ENCODE data around the gene ARMH1.

ARMH1 gene

DNA sequence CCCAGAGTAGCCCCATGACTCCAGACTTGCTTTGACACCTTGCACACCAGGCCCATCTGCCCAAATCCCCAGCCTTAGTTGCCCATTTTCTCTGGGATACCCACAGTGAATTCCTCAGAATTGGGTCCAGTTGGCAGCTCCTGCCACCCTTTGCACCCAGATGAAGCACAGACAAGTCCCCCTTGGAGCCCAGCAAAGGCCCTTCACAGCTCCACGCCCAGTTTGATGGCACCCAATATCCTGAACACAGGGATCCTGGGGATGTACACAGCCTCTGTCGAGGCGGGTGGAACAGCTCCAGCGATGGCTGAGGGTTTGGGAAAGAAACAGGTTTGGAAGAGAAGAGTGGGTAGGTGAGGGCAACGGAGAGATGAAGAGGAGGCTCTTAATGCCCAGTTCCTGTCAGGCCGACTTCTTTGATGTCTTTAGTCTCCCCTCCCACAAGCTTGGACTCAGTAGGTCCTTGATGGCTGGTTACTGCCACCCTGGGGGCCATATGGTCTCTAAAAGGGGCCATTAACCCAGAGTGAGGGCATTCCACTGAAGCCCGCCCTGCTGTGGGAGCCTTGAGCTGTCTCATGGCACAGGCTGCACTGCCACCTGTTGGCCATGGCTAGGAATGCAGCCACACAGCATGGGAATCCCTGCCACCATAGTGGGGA is 21.9 kb upstream of the ARMH1 start:
- in situ Hi-C loops (cut with HindIII; ENCODE audit: low pct_ligation_motif_present, low sequenced_read_pairs) = no loop called here
- H3K36me3 ChIP-seq (replicated peaks) = peaks cover 20% of the 10 kb centered on the region
- TF ChIP-seq, protein P1, sequence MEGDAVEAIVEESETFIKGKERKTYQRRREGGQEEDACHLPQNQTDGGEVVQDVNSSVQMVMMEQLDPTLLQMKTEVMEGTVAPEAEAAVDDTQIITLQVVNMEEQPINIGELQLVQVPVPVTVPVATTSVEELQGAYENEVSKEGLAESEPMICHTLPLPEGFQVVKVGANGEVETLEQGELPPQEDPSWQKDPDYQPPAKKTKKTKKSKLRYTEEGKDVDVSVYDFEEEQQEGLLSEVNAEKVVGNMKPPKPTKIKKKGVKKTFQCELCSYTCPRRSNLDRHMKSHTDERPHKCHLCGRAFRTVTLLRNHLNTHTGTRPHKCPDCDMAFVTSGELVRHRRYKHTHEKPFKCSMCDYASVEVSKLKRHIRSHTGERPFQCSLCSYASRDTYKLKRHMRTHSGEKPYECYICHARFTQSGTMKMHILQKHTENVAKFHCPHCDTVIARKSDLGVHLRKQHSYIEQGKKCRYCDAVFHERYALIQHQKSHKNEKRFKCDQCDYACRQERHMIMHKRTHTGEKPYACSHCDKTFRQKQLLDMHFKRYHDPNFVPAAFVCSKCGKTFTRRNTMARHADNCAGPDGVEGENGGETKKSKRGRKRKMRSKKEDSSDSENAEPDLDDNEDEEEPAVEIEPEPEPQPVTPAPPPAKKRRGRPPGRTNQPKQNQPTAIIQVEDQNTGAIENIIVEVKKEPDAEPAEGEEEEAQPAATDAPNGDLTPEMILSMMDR (IDR thresholded peaks at IDR 0.05; ENCODE audit: low read depth, low read length, missing control alignments) = peak; percentile 98
- DNase-seq = peak; percentile 60
- no peak overlapping the region for H3K4me3 ChIP-seq (ENCODE audit: low read depth, low read length)
- no peaks in the 10 kb centered on the region for H3K27me3 ChIP-seq (replicated peaks)
- no peak overlapping the region for H3K27ac ChIP-seq

GRCh38 chr1:44653107-44653964 is 21.2 kb upstream of the ARMH1 start:
- in situ Hi-C loops (cut with HindIII; ENCODE audit: low pct_ligation_motif_present, low sequenced_read_pairs) = no loop called here
- Histone ChIP-seq H3K36me3 (replicated peaks) (peaks cover 20% of the 10 kb centered on the region), H3K4me3 (ENCODE audit: low read depth, low read length) (no peak overlapping the region), H3K27me3 (replicated peaks) (no peaks in the 10 kb centered on the region), H3K27ac (no peak overlapping the region)
- TF ChIP-seq, protein P1 (IDR thresholded peaks at IDR 0.05; ENCODE audit: low read depth, low read length, missing control alignments) = no peak
- DNase-seq = no peak

DNA sequence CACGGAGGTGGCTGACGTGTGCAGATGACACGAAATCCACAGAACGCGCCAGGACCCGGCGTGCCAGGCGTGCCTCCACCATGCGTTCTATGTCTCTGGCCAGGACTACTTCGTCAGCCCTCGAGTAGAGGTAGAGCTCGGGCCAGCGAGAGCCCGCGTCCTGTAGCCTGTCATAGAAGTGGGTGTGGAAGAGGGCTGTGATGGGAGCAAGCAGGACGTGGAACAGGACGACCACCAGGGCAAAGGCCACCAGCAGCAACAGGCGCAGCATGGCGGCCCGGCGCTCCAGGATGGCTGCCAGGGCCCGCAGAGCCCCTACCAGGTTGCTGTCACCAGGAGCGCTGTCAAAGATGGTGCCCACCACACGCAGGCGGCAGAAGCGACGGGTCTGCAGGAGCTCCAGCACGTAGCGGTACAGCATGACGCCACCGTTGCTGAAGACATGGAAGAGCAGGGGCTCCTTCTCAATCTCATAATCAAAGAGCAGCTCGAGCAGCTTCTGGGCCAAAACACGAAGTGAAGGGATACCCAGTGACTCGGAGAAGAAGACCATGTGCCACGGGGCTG is 19.8 kb upstream of the ARMH1 start:
- H3K4me3 ChIP-seq (ENCODE audit: low read depth, low read length) = no peak overlapping the region
- no peaks in the 10 kb centered on the region for H3K27me3 ChIP-seq (replicated peaks)
- peaks cover 12% of the 10 kb centered on the region for H3K36me3 ChIP-seq (replicated peaks)
- DNase-seq = no peak
- in situ Hi-C loops (cut with HindIII; ENCODE audit: low pct_ligation_motif_present, low sequenced_read_pairs) = no loop called here
- no peak overlapping the region for H3K27ac ChIP-seq
- TF ChIP-seq, protein P1 (IDR thresholded peaks at IDR 0.05; ENCODE audit: low read depth, low read length, missing control alignments) = no peak

- in situ Hi-C loops (cut with HindIII; ENCODE audit: low pct_ligation_motif_present, low sequenced_read_pairs) = no loop called here
- Histone ChIP-seq H3K27me3 (replicated peaks) (no peaks in the 10 kb centered on the region), H3K27ac (no peak overlapping the region), H3K36me3 (replicated peaks) (peaks cover 3% of the 10 kb centered on the region), H3K4me3 (ENCODE audit: low read depth, low read length) (no peak overlapping the region)
- no peak for DNase-seq
- TF ChIP-seq, protein P1 (IDR thresholded peaks at IDR 0.05; ENCODE audit: low read depth, low read length, missing control alignments) = peak; percentile 97
Observed at GRCh38 chr1:44655609-44656008, 18.9 kb upstream of the ARMH1 start.

- DNase-seq = no peak
- in situ Hi-C loops (cut with HindIII; ENCODE audit: low pct_ligation_motif_present, low sequenced_read_pairs) = no loop called here
- TF ChIP-seq, protein P1 (IDR thresholded peaks at IDR 0.05; ENCODE audit: low read depth, low read length, missing control alignments) = no peak
- Histone ChIP-seq H3K27me3 (replicated peaks) (no peaks in the 10 kb centered on the region), H3K36me3 (replicated peaks) (no peaks in the 10 kb centered on the region), H3K27ac (no peak overlapping the region), H3K4me3 (ENCODE audit: low read depth, low read length) (no peak overlapping the region)
Observed at GRCh38 chr1:44659566-44659965, 14.9 kb upstream of the ARMH1 start.

Measured in brain microvascular endothelial cell (primary cell).